Mesenchymal stem cell (in vitro differentiated cells and primary cell): ENCODE results near the gene IFNLR1.

ENCODE experiments used
- DNase-seq: peaks from one replicate; pipeline ENCODE4 v3.0.0-alpha.2; 2013
- H2AFZ ChIP-seq: one replicate; pipeline ENCODE4 v1.6.1; 2013; ENCODE audit warnings: low read depth, mild to moderate bottlenecking, control low read depth, inconsistent platforms, low read length, moderate library complexity
- H2AK5ac ChIP-seq: 2 replicates; pipeline ENCODE4 v1.6.1; 2013; ENCODE audit warnings: low read length, moderate library complexity, mild to moderate bottlenecking, inconsistent platforms; ENCODE audit not compliant: severe bottlenecking
- H2BK120ac ChIP-seq: one replicate; pipeline ENCODE4 v1.6.1; 2013; ENCODE audit warnings: low read depth, mild to moderate bottlenecking, inconsistent platforms, low read length, moderate library complexity
- H2BK12ac ChIP-seq, 2 experiments: one replicate each; pipeline ENCODE4 v1.6.1; 2013; ENCODE audit warnings: inconsistent platforms in 2 of 2, low read length in 2 of 2, mild to moderate bottlenecking in 2 of 2, moderate library complexity in 2 of 2, control low read depth in 1 of 2
- H2BK15ac ChIP-seq: one replicate; pipeline ENCODE4 v1.6.1; 2013; ENCODE audit warnings: mild to moderate bottlenecking, low read depth, inconsistent platforms; ENCODE audit not compliant: poor library complexity, severe bottlenecking
- H2BK5ac ChIP-seq: 2 replicates; pipeline ENCODE4 v1.6.1; 2013; ENCODE audit warnings: low read depth, mild to moderate bottlenecking, low read length, control low read depth, inconsistent platforms; ENCODE audit not compliant: poor library complexity, severe bottlenecking
- H3K14ac ChIP-seq, 2 experiments: one replicate each; pipeline ENCODE4 v1.6.1; 2013; ENCODE audit warnings: inconsistent platforms in 2 of 2, low read length in 2 of 2, control low read depth in 1 of 2, mild to moderate bottlenecking in 1 of 2, moderate library complexity in 1 of 2
- H3K18ac ChIP-seq, 2 experiments: one replicate each; pipeline ENCODE4 v1.6.1; 2013; ENCODE audit warnings: inconsistent platforms in 2 of 2, low read length in 2 of 2, control low read depth in 1 of 2, low read depth in 1 of 2, mild to moderate bottlenecking in 1 of 2
- H3K23ac ChIP-seq, 2 experiments: one replicate each; pipeline ENCODE4 v1.6.1; 2013; ENCODE audit warnings: inconsistent platforms in 2 of 2, low read length in 2 of 2, mild to moderate bottlenecking in 2 of 2, moderate library complexity in 2 of 2, control low read depth in 1 of 2
- H3K27ac ChIP-seq: 2 replicates; pipeline ENCODE4 v1.5.1; 2013; ENCODE audit warnings: mild to moderate bottlenecking, moderate library complexity, low read length, control low read depth, inconsistent platforms; ENCODE audit not compliant: poor library complexity, severe bottlenecking
- H3K27me3 ChIP-seq, 2 experiments: 2 replicates each; pipeline versions ENCODE4 v1.6.1 to v1.7.0; 2013; ENCODE audit warnings: low read length in 2 of 2, mild to moderate bottlenecking in 2 of 2, moderate library complexity in 2 of 2, control low read depth in 1 of 2, inconsistent platforms in 1 of 2; ENCODE audit not compliant: control insufficient read depth in 1 of 2, insufficient read depth in 1 of 2
- H3K36me3 ChIP-seq, 2 experiments: 2 replicates each; pipeline versions ENCODE4 v1.6.1 to v1.7.0; 2013; ENCODE audit warnings: low read length in 2 of 2, control low read depth in 1 of 2, inconsistent platforms in 1 of 2, low read depth in 1 of 2, mild to moderate bottlenecking in 1 of 2; ENCODE audit not compliant: insufficient read depth in 2 of 2, control insufficient read depth in 1 of 2
- H3K4ac ChIP-seq, 2 experiments: one replicate each; pipeline ENCODE4 v1.6.1; 2013; ENCODE audit warnings: inconsistent platforms in 2 of 2, low read length in 2 of 2, mild to moderate bottlenecking in 2 of 2, moderate library complexity in 2 of 2, control low read depth in 1 of 2, low read depth in 1 of 2
- H3K4me1 ChIP-seq: 2 replicates; pipeline ENCODE4 v1.6.1; 2013; ENCODE audit warnings: low read depth, low read length, control low read depth; ENCODE audit not compliant: control insufficient read depth, insufficient read depth
- H3K4me2 ChIP-seq: 2 replicates; pipeline ENCODE4 v1.6.1; 2013; ENCODE audit warnings: low read length, mild to moderate bottlenecking, inconsistent platforms; ENCODE audit not compliant: poor library complexity, severe bottlenecking
- H3K4me3 ChIP-seq, 2 experiments: 2 replicates each; pipeline versions ENCODE4 v1.5.1 to v1.7.0; 2013; ENCODE audit warnings: low read length in 2 of 2, mild to moderate bottlenecking in 2 of 2, control low read depth in 1 of 2, low read depth in 1 of 2; ENCODE audit not compliant: insufficient read depth in 1 of 2
- H3K79me1 ChIP-seq: replicated peaks from 2 replicates; pipeline ENCODE4 v1.6.1; 2013; ENCODE audit warnings: mild to moderate bottlenecking, control low read depth, low read length, inconsistent platforms; ENCODE audit not compliant: poor library complexity, severe bottlenecking
- H3K9ac ChIP-seq: 2 replicates; pipeline ENCODE4 v1.7.0; 2013; ENCODE audit warnings: mild to moderate bottlenecking, low read length, moderate library complexity
- H3K9me3 ChIP-seq: 2 replicates; pipeline ENCODE4 v1.7.0; 2013; ENCODE audit warnings: mild to moderate bottlenecking, low read length; ENCODE audit not compliant: control insufficient read depth
- H4K8ac ChIP-seq: one replicate; pipeline ENCODE4 v1.6.1; 2013; ENCODE audit warnings: inconsistent platforms, mild to moderate bottlenecking, low read length, moderate library complexity
- H4K91ac ChIP-seq: one replicate; pipeline ENCODE4 v1.6.1; 2013; ENCODE audit warnings: mild to moderate bottlenecking, low read length, inconsistent platforms
- WGBS: methylation state at CpG from one replicate; pipeline ENCODE4 v1.1.7; 2013; ENCODE audit warnings: mixed read lengths; 5-methylcytosine and 5-hydroxymethylcytosine counted together

Gene IFNLR1

DNA sequence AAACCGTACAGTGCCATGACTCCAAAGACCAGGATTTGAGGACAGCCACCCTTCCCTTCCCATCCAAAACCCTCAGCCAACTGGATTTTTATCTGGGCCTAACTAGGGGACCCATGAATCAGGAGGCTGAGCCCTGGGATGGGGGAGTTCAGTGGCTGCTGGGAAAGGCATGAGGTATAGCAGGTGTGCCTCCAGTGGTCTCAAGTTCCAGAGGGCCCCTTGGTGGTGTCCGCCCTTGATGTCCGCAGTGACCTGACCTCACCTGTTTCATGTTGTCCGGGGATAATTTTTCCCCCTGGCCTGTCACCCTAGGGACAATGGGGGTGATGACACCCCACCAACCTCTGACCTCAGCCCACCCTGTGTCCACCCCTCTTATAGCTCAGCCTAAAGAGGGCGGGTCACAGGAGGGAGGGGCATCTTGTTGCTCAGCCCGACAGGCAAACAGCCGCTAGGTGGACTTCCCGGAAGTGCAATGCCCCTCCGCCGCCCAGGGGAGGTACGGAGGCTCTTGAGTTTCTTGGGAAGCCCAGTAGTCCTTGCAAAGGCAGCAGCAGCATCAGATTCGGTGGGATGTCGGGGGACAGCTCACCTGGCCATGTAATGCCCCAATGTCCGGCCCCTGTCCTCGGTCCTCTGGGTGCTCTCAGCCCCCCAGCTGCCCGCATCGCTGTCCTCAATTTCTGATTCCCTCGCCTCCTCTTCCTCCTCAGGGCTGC is 30.4 kb downstream of the IFNLR1 start:
- Histone ChIP-seq H3K4me1 (peaks cover 3% of the 10 kb centered on the region), H3K36me3 (no peaks in the 10 kb centered on the region), H3K9ac (no peak overlapping the region), H3K4me3 (no peak overlapping the region), H3K79me1 (no peaks in the 10 kb centered on the region), H3K27ac (no peak overlapping the region), H3K23ac (no peak overlapping the region), H2BK15ac (no peak overlapping the region), H2AK5ac (no peak overlapping the region), H3K27me3 (peaks cover 22 to 78% of the 10 kb centered on the region in 2 experiments), H2AFZ (no peak overlapping the region), H2BK120ac (no peak overlapping the region), H3K18ac (no peak overlapping the region), H3K9me3 (no peaks in the 10 kb centered on the region), H4K8ac (no peak overlapping the region), H4K91ac (no peak overlapping the region), H3K4me2 (no peak overlapping the region), H2BK5ac (no peak overlapping the region), H3K14ac (no peak overlapping the region), H3K4ac (no peak overlapping the region), H2BK12ac (no peak overlapping the region)
- WGBS, result 93% methylated on average over 18 of the region's 18 CpGs
- DNase-seq, result no peak

DNA sequence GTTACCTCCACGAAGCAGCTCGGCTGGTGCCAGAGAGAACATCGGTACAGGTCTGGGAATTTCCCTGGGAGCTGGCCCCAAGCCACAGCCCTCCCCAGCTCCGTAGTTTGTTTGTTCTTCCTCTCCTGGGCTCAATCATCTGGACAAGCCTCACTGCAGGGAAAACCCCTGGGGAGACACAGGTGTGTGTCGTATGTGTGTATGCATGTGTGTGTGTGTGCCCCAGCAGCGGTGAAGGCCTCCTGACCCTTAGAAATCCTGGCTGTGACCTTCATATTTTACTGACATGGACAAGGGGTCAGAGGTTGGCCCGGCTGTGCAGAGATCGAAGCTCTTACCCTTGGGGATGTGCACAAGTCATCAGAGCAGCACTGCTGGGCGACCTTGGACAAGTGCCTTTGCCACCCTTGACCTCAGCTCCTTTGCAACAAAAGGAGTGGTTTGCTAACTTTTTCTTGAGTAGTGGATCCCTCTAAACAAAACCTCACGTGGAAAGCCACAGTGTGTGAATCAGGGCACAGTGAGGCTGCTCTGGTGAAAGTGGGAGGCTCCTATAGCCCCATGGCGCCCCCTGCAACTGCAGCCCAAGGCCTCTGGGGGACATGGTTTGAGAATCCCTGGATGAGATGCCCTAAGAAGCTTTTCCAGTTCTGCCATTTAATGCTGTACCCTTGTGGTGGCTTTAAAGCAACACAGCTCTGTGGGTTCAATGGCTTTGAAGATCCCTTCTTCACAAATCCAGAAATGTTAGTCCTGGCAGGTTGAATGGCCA is 31.9 kb downstream of the IFNLR1 start:
- H3K9me3 ChIP-seq, result no peaks in the 10 kb centered on the region
- 72% methylated on average over 11 of the region's 11 CpGs for WGBS
- DNase-seq, result no peak
- no peak overlapping the region for H3K4ac ChIP-seq
- H2AFZ ChIP-seq, result no peak overlapping the region
- no peaks in the 10 kb centered on the region for H3K36me3 ChIP-seq
- H3K27me3 ChIP-seq, result peaks cover 33 to 75% of the 10 kb centered on the region in 2 experiments
- H2AK5ac ChIP-seq, result no peak overlapping the region
- no peaks in the 10 kb centered on the region for H3K79me1 ChIP-seq
- no peak overlapping the region for H3K27ac ChIP-seq
- no peak overlapping the region for H2BK12ac ChIP-seq
- no peak overlapping the region for H2BK5ac ChIP-seq
- H4K91ac ChIP-seq, result no peak overlapping the region
- H3K4me2 ChIP-seq, result no peak overlapping the region
- H3K4me1 ChIP-seq, result peaks cover 4% of the 10 kb centered on the region
- H3K23ac ChIP-seq, result no peak overlapping the region
- no peak overlapping the region for H2BK15ac ChIP-seq
- H4K8ac ChIP-seq, result no peak overlapping the region
- H3K18ac ChIP-seq, result no peak overlapping the region
- no peak overlapping the region for H3K14ac ChIP-seq
- H3K9ac ChIP-seq, result no peak overlapping the region
- no peak overlapping the region for H2BK120ac ChIP-seq
- no peak overlapping the region for H3K4me3 ChIP-seq

DNA sequence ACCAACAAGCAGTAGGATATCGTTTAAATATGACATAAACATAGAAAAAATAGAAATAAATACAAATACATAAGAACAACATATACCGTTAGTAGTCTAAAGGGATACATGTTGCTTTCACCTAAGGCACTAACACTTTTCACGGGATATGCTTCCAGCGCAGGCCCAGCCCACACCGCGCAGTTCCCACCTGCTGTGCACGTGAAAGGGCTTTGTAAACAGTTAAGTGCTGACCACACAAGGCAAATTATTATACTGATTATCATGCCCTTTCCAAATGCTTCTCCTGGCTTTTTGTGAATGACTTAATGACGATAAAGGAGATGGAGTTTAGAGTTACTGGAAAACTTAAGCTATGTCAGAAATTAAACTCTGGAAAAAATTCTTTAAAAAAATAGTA is 32.9 kb downstream of the IFNLR1 start:
- Histone ChIP-seq H3K9ac (no peak overlapping the region), H4K91ac (no peak overlapping the region), H3K79me1 (no peaks in the 10 kb centered on the region), H3K4ac (no peak overlapping the region), H2AK5ac (no peak overlapping the region), H3K14ac (no peak overlapping the region), H2BK12ac (no peak overlapping the region), H3K4me3 (no peak overlapping the region), H3K23ac (no peak overlapping the region), H3K27me3 (peaks cover 39 to 67% of the 10 kb centered on the region in 2 experiments), H3K36me3 (no peaks in the 10 kb centered on the region), H3K9me3 (no peaks in the 10 kb centered on the region), H2BK5ac (no peak overlapping the region), H3K27ac (no peak overlapping the region), H3K18ac (no peak overlapping the region), H4K8ac (no peak overlapping the region), H2AFZ (no peak overlapping the region), H3K4me1 (peaks cover 6% of the 10 kb centered on the region), H2BK15ac (no peak overlapping the region), H3K4me2 (no peak overlapping the region), H2BK120ac (no peak overlapping the region)
- 55% methylated on average over 5 of the region's 8 CpGs for WGBS
- no peak for DNase-seq

GRCh38 chr1:24152631-24153494 is 34.2 kb downstream of the IFNLR1 start:
- Histone ChIP-seq H3K36me3 (no peaks in the 10 kb centered on the region), H3K4me1 (peaks cover 6% of the 10 kb centered on the region), H3K9ac (no peak overlapping the region), H3K18ac (no peak overlapping the region), H2AFZ (no peak overlapping the region), H2BK5ac (no peak overlapping the region), H3K4ac (no peak overlapping the region), H3K79me1 (no peaks in the 10 kb centered on the region), H3K9me3 (no peaks in the 10 kb centered on the region), H2BK15ac (no peak overlapping the region), H4K91ac (peak overlapping the region; percentile 14), H3K14ac (no peak overlapping the region), H2BK120ac (no peak overlapping the region), H3K23ac (no peak overlapping the region), H3K4me3 (no peak overlapping the region), H3K27ac (no peak overlapping the region), H4K8ac (no peak overlapping the region), H2BK12ac (no peak overlapping the region), H2AK5ac (no peak overlapping the region), H3K4me2 (no peak overlapping the region), H3K27me3 (peaks cover 40 to 62% of the 10 kb centered on the region in 2 experiments)
- no peak for DNase-seq
- 91% methylated on average over 10 of the region's 10 CpGs for WGBS
